HG03097 (cell line): ENCODE data around the gene NELL1.

Experiments used
- ATAC-seq: cut with Tn5 transposase; IDR thresholded peaks from one replicate; pipeline ENCODE4 v1.9.1; 2021; ENCODE audit not compliant: unreplicated experiment, low FRiP score

NELL1 gene

GRCh38 chr11:21285104-21285503, 615.7 kb downstream of the NELL1 start:
- no peak for ATAC-seq

GRCh38 chr11:21289686-21290085, 620.3 kb downstream of the NELL1 start:
- ATAC-seq, result no peak

- ATAC-seq, result no peak
Observed at GRCh38 chr11:21295508-21295907, 626.1 kb downstream of the NELL1 start.

GRCh38 chr11:21301981-21302380, 632.6 kb downstream of the NELL1 start:
- ATAC-seq, result no peak

- no peak for ATAC-seq
Observed at GRCh38 chr11:21306739-21307358, 637.5 kb downstream of the NELL1 start.

GRCh38 chr11:21307874-21308273, 638.5 kb downstream of the NELL1 start:
- no peak for ATAC-seq

- ATAC-seq, result no peak
Observed at GRCh38 chr11:21316591-21316990, 647.2 kb downstream of the NELL1 start.

- no peak for ATAC-seq
Observed at GRCh38 chr11:21321072-21321471, 651.7 kb downstream of the NELL1 start.

- ATAC-seq, result no peak
Observed at GRCh38 chr11:21321530-21321929, 652.1 kb downstream of the NELL1 start.

- ATAC-seq, result no peak
Observed at GRCh38 chr11:21323617-21324016, 654.2 kb downstream of the NELL1 start.

- ATAC-seq, result no peak
Observed at GRCh38 chr11:21343204-21343603, 673.8 kb downstream of the NELL1 start.

- no peak for ATAC-seq
Observed at GRCh38 chr11:21346361-21346760, 677.0 kb downstream of the NELL1 start.

- ATAC-seq, result no peak
Observed at GRCh38 chr11:21350613-21351012, 681.2 kb downstream of the NELL1 start.

GRCh38 chr11:21353425-21353824, 684.0 kb downstream of the NELL1 start:
- ATAC-seq, result no peak

- no peak for ATAC-seq
Observed at GRCh38 chr11:21364866-21365624, 695.7 kb downstream of the NELL1 start.

GRCh38 chr11:21369947-21370346, 700.6 kb downstream of the NELL1 start:
- ATAC-seq, result no peak

- no peak for ATAC-seq
Observed at GRCh38 chr11:21371044-21371443, 701.7 kb downstream of the NELL1 start.

- no peak for ATAC-seq
Observed at GRCh38 chr11:21372672-21373071, 703.3 kb downstream of the NELL1 start.

- no peak for ATAC-seq
Observed at GRCh38 chr11:21374376-21374775, 705.0 kb downstream of the NELL1 start.

GRCh38 chr11:21385669-21386440, 716.5 kb downstream of the NELL1 start:
- no peak for ATAC-seq

GRCh38 chr11:21390430-21390829, 721.0 kb downstream of the NELL1 start:
- ATAC-seq, result no peak
